Type B pancreatic cell (in vitro differentiated cells): Measurements from ENCODE around the gene ESYT2. TPM values are rescaled to one million over a fixed set of nuclear protein-coding genes. Genes with fewer than 3 reads are reported as not detected.
"Not testable (repeated sequence)": the region's sequence is repeated elsewhere in the genome, so short reads cannot be mapped to it uniquely, and the experiment has no call there.

Experiments used
- DNase-seq: peaks from one replicate; pipeline ENCODE4 v3.0.0; 2021; ENCODE audit warnings: mixed read lengths; ENCODE audit not compliant: unreplicated experiment; ENCODE audit errors: extremely low spot score
- H3K27ac Mint-ChIP-seq: 2 replicates; pipeline ENCODE4 v1.8.0; 2021; ENCODE audit warnings: mild to moderate bottlenecking, mixed read lengths
- H3K27me3 Mint-ChIP-seq: 2 replicates; pipeline ENCODE4 v1.8.0; 2021; ENCODE audit warnings: mixed read lengths
- H3K36me3 Mint-ChIP-seq: 2 replicates; pipeline ENCODE4 v1.8.0; 2021; ENCODE audit warnings: mixed read lengths
- H3K4me1 Mint-ChIP-seq: one replicate; pipeline ENCODE4 v1.8.0; 2021; ENCODE audit warnings: mixed read lengths; ENCODE audit not compliant: unreplicated experiment
- H3K4me3 Mint-ChIP-seq: 2 replicates; pipeline ENCODE4 v1.8.0; 2021; ENCODE audit warnings: mild to moderate bottlenecking, mixed read lengths
- H3K9me3 Mint-ChIP-seq: 2 replicates; pipeline ENCODE4 v1.8.0; 2021; ENCODE audit warnings: mixed read lengths
- CTCF ChIP-seq: fragments of 200-600 bp; sonication (generic); conservative IDR thresholded peaks from 2 replicates; pipeline ENCODE4 v1.5.0; 2021; ENCODE audit warnings: antibody characterized with exemption, mild to moderate bottlenecking
- total RNA-seq: library from RNA; stranded (reverse); gene quantifications from 2 replicates; pipeline ENCODE4 v1.2.1, GENCODE V29; 2021; ENCODE audit warnings: low replicate concordance

ESYT2 gene
- total RNA-seq, 1 donor from 2014 or later, result 42.1 TPM

- no peak overlapping the region for H3K27ac Mint-ChIP-seq
- DNase-seq, result no peak
- no peaks in the 10 kb centered on the region for H3K4me1 Mint-ChIP-seq
- H3K4me3 Mint-ChIP-seq, result no peak overlapping the region
- H3K27me3 Mint-ChIP-seq, result no peaks in the 10 kb centered on the region
- H3K36me3 Mint-ChIP-seq, result no peaks in the 10 kb centered on the region
- peaks cover 5% of the 10 kb centered on the region for H3K9me3 Mint-ChIP-seq
- no peak for TF ChIP-seq CTCF
These were observed 20.1 kb upstream of the ESYT2 start for GRCh38 chr7:158849442-158849767.

- no peak for TF ChIP-seq CTCF
- Mint-ChIP-seq H3K36me3 (no peaks in the 10 kb centered on the region), H3K27me3 (peaks cover 5% of the 10 kb centered on the region), H3K4me1 (no peaks in the 10 kb centered on the region), H3K9me3 (peaks cover 5% of the 10 kb centered on the region), H3K27ac (no peak overlapping the region), H3K4me3 (no peak overlapping the region)
- DNase-seq, result no peak
These were observed 18.1 kb upstream of the ESYT2 start for GRCh38 chr7:158847451-158847866.

GRCh38 chr7:158846304-158846703, 17.0 kb upstream of the ESYT2 start:
- Mint-ChIP-seq H3K36me3 (no peaks in the 10 kb centered on the region), H3K27me3 (peaks cover 5% of the 10 kb centered on the region), H3K4me1 (no peaks in the 10 kb centered on the region), H3K4me3 (no peak overlapping the region), H3K27ac (no peak overlapping the region), H3K9me3 (peaks cover 5% of the 10 kb centered on the region)
- DNase-seq, result no peak
- no peak for TF ChIP-seq CTCF

GRCh38 chr7:158843771-158844170, 14.5 kb upstream of the ESYT2 start:
- H3K4me3 Mint-ChIP-seq, result no peak overlapping the region
- TF ChIP-seq CTCF, result no peak
- H3K27ac Mint-ChIP-seq, result no peak overlapping the region
- H3K27me3 Mint-ChIP-seq, result peaks cover 5% of the 10 kb centered on the region
- H3K4me1 Mint-ChIP-seq, result no peaks in the 10 kb centered on the region
- no peaks in the 10 kb centered on the region for H3K36me3 Mint-ChIP-seq
- DNase-seq, result no peak
- peaks cover 5% of the 10 kb centered on the region for H3K9me3 Mint-ChIP-seq

- TF ChIP-seq CTCF, result no peak
- H3K9me3 Mint-ChIP-seq, result peaks cover 5% of the 10 kb centered on the region
- no peak for DNase-seq
- no peaks in the 10 kb centered on the region for H3K36me3 Mint-ChIP-seq
- H3K27ac Mint-ChIP-seq, result no peak overlapping the region
- no peaks in the 10 kb centered on the region for H3K4me1 Mint-ChIP-seq
- peaks cover 5% of the 10 kb centered on the region for H3K27me3 Mint-ChIP-seq
- no peak overlapping the region for H3K4me3 Mint-ChIP-seq
These were observed 13.2 kb upstream of the ESYT2 start for GRCh38 chr7:158842486-158842885.

GRCh38 chr7:158840604-158841003, 11.3 kb upstream of the ESYT2 start:
- Mint-ChIP-seq H3K4me1 (no peaks in the 10 kb centered on the region), H3K27me3 (peaks cover 5% of the 10 kb centered on the region), H3K9me3 (peaks cover 5% of the 10 kb centered on the region), H3K4me3 (no peak overlapping the region), H3K36me3 (no peaks in the 10 kb centered on the region), H3K27ac (no peak overlapping the region)
- no peak for TF ChIP-seq CTCF
- DNase-seq, result peak; percentile 36

- H3K4me1 Mint-ChIP-seq, H3K36me3 Mint-ChIP-seq, H3K9me3 Mint-ChIP-seq, H3K4me3 Mint-ChIP-seq, DNase-seq, H3K27me3 Mint-ChIP-seq, H3K27ac Mint-ChIP-seq: not testable (repeated sequence)
These were observed 9.9 kb upstream of the ESYT2 start for GRCh38 chr7:158839177-158839576.
